ENCODE results near the gene COL6A1. TPM values are rescaled to one million over a fixed set of nuclear protein-coding genes. Genes with fewer than 3 reads are reported as not detected.
A peak's percentile ranks its signal among the peaks of the same experiment; 100 is the strongest.

Gene COL6A1
- total and polyA plus RNA-seq, 5 donors = 112 to 192 (median 165) TPM

DNA sequence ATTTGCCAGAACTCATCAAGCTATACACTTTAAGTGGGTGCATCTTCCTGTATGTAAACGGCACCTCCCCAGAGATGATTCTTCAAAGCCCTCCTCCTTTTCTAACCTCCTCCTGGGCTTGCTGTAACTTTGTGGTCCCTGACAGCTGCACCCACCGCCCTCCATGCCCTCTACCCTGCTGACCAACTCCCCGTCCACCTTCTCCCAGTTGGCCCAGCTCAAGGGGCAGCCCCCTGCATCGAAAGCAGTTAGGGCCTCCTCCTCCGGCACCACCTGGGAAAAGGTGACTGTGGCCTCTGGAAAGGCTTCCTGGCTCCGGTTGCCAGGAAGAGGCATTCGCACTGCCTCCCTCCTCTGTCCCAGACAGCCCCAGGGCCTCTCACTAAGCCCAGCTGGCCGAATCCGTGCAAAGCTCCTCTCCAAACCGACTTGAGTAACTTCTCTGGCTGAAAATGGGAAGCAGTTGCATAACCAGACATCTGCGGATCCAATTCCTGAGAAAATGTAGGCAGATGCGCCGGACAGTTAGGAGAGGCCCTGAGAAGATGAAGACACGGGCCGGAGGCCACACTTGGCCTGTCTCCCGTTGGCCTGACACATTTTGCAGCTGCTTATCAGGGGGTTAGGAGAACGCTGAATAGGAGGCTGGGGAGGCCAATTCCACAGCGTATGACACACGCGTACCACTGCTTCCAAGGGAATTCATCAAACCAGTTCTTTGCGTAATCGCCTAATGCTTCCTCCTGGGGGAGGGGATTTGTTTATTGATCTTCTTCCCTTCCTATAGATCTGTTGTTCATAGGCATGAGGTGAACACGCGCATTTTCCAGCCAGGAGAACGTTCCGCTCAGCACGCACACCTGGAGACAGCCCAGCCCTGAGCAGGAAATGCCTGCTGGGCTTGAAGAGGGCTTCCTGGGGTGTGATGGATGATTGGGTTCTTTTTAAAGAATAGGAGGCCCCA lies 67.6 kb downstream of the COL6A1 start:
- DNase-seq (peak; percentile 92 to 95 (median 94)), ATAC-seq (peak; percentile 91 to 92)
- 41% methylated on average over 27 of the region's 27 CpGs for WGBS
- Histone ChIP-seq H3K4me1 (ENCODE audit: control insufficient read depth, insufficient read depth, low read length) (peaks cover 5% of the 10 kb centered on the region), H3K27ac (ENCODE audit: low read length) (peak overlapping the region; percentile 80), H3K27me3 (ENCODE audit: control insufficient read depth, insufficient read depth) (no peaks in the 10 kb centered on the region), H3K9me3 (ENCODE audit: control insufficient read depth, low read length) (no peaks in the 10 kb centered on the region), H3K4me3 (ENCODE audit: low read length) (no peak overlapping the region)
- intact Hi-C loops (cut with DNase I) = no loop called here

DNA sequence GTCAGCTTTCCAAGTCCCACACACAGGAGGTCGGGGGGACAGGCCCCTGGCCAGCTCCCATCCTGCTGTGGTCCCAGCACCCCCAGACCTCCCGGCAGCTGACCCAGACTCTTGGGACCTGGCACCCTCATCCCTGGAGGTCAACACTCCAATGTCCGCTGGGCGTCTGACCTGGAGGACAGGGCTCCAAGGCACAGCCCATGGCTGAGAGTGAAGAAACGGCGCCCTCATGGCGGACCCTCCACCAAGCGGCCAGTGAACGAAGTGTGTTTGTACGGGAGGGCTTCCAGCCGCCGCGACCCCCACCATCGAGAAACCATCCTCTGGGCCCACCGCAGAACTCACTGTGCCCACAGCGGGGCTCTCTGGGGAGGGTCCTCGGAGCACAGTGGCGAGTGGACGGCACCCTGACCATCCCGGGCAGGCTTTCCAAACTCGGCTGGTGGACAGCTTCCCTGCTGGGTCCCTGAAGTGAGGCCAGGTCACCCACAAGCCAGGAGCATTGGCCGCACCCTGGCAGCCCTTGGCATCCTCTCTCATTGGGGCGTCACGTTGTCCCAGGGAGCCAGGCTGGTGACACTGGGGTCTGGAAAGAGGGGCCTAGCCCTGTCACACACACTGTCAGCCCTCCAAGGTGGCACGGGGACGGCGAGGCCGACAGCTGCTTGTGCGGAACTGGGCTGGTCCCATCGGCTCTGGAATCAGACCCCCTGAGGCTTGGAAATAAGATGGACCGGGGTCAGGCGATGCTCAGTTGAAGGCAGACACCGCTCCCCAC lies 68.5 kb downstream of the COL6A1 start:
- H3K4me1 ChIP-seq (ENCODE audit: control insufficient read depth, insufficient read depth, low read length) = peaks cover 5% of the 10 kb centered on the region
- intact Hi-C loops (cut with DNase I) = no loop called here
- peak overlapping the region; percentile 80 for H3K27ac ChIP-seq (ENCODE audit: low read length)
- WGBS = 89% methylated on average over 33 of the region's 33 CpGs
- ATAC-seq = peak; percentile 16 to 25
- no peak overlapping the region for H3K4me3 ChIP-seq (ENCODE audit: low read length)
- H3K27me3 ChIP-seq (ENCODE audit: control insufficient read depth, insufficient read depth) = no peaks in the 10 kb centered on the region
- peak in 2 of 3 donors; percentile 56 to 69 for DNase-seq
- H3K9me3 ChIP-seq (ENCODE audit: control insufficient read depth, low read length) = no peaks in the 10 kb centered on the region

DNA sequence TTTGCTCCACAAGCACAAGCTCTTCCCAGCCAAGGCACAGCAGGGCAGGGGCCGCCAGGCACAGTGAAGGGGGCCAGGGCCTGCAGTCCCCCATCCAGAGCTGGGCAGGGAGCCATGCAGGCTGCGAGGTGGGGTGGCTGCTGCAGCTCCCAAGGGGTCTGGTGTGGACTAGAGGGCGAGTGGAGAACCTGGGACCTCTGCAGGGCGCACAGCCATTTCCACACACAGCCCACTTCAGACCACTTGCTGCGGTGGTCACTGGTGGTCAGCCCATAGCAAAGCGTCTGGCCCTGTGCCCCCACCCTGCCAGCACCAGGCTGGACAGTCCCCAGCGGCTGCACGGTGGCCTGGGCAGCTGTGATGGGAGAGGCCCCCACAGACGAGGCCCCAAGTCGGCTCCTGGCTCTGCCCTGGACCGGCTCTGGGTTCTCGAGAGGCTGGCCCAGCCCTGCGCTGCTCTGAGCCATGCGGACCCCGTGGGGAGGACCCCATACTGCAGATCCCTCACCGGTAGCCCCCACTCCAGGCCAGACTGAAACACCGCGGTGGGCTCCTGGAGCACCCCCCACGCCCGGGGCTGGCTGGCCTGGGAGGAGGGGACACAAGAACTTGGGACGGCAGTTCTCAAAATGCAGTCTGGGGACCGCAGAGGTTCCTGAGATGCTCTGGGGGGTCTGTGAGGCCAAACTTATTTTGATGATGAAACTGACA lies 69.3 kb downstream of the COL6A1 start:
- no peaks in the 10 kb centered on the region for H3K27me3 ChIP-seq (ENCODE audit: control insufficient read depth, insufficient read depth)
- H3K9me3 ChIP-seq (ENCODE audit: control insufficient read depth, low read length) = no peaks in the 10 kb centered on the region
- intact Hi-C loops (cut with DNase I) = no loop called here
- peak in 2 of 3 donors; percentile 55 to 61 for DNase-seq
- H3K4me1 ChIP-seq (ENCODE audit: control insufficient read depth, insufficient read depth, low read length) = peaks cover 5% of the 10 kb centered on the region
- no peak overlapping the region for H3K27ac ChIP-seq (ENCODE audit: low read length)
- no peak for ATAC-seq
- WGBS = 87% methylated on average over 22 of the region's 22 CpGs
- no peak overlapping the region for H3K4me3 ChIP-seq (ENCODE audit: low read length)

DNA sequence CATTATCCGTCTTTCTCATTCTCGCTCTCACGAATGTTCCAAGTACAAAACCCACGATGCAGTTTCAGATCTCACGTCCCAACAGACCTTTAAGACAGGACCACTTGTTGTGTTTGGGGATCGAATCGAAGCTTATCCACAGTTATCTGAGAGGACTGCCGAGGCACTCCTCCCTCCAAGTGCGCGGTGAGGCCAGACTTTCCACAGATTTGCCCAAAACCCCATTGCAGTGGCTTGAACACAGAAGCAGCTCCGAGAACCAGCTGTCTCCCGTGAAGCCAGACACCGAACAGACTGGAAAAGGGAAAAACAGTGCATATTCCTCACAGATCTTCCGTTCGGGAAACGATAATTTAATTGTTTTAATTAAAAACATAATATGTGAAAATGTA lies 69.8 kb downstream of the COL6A1 start:
- Histone ChIP-seq H3K9me3 (ENCODE audit: control insufficient read depth, low read length) (no peaks in the 10 kb centered on the region), H3K4me1 (ENCODE audit: control insufficient read depth, insufficient read depth, low read length) (peaks cover 5% of the 10 kb centered on the region), H3K27me3 (ENCODE audit: control insufficient read depth, insufficient read depth) (no peaks in the 10 kb centered on the region), H3K27ac (ENCODE audit: low read length) (no peak overlapping the region), H3K4me3 (ENCODE audit: low read length) (no peak overlapping the region)
- 63% methylated on average over 16 of the region's 16 CpGs for WGBS
- no peak for ATAC-seq
- intact Hi-C loops (cut with DNase I) = no loop called here
- DNase-seq = no peak

DNA sequence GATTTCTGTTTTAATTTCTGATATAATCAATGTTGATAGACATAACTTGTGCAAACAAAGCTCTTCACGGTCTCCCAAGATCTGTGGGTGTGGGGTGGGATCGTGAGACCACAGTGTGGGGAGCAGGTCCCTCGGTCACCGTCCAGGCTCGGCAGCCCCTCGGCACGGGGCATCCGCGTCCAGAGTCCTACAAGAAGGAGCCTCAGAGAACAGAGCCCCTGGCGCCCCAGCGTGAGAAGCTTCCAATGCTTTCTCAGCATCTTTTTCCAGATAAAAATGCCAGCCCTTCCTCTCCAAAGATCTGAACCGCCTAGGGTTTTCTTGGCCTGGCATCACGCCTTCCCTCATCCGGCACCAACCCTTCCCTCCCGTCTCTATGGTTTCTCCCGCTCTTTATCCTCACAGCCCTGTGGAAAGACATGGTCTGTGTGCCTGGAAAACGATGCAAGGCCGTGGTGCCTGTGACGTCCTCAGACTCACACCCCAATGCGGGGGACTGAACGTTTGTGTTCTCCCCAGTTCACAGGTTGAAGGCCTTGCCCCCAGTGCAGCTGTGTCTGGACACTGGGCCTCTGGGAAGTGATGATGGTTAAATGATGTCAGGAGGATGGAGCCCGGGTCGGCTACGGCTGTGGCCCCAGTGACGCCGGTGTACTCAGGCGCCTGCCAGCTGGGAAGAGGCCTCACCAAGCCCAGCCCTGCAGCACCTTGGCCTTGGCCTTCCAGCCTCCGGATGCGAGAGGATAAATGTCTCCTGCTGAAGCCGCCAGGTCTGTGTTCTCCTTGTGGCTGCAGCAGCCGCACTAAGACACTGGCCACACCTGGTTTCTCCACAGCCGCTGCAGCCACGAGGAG lies 70.5 kb downstream of the COL6A1 start:
- intact Hi-C loops (cut with DNase I) = no loop called here
- H3K27ac ChIP-seq (ENCODE audit: low read length) = no peak overlapping the region

DNA sequence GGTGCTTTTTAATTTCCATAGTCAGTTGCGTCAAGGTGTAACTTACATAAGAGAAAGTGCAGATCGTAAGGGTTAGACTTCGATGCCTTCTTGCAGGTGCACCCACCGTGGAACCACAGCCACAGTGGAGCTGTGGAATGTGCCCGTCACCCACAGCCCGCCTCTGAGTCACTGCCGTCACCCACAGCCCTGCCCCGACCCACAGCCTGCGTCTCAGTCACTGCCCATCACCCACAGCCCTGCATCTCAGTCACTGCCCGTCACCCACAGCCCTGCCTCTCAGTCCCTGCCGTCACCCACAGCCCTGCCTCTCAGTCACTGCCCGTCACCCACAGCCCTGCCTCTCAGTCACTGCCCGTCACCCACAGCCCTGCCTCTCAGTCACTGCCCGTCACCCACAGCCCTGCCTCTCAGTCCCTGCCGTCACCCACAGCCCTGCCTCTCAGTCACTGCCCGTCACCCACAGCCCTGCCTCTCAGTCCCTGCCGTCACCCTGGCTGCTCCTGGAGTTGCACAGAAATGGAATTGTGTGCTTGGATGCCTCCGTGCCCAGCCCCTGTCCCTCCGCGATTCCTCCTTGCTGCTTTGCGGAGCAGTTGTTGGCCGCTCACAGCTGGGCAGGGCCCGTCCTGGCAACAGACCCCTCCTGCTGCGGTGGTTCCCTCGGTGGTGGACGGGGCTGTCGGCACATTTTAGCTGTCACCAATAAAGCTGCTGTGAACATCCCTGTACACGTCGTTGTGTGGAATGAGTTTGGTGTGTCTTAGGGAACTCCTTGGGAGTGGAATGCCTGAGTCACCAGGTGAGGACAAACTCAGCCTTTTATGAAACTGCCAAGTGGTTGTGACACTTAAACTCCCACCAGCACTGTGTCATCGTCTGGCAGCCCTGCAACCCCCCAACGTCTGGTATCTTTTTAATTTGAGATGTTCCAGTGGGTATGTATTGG lies 71.4 kb downstream of the COL6A1 start:
- no peak for ATAC-seq

More for the DNA sequence above, 70.5 kb downstream of the COL6A1 start:
- ATAC-seq = no peak
- Histone ChIP-seq H3K4me1 (ENCODE audit: control insufficient read depth, insufficient read depth, low read length) (peaks cover 5% of the 10 kb centered on the region), H3K4me3 (ENCODE audit: low read length) (no peak overlapping the region), H3K9me3 (ENCODE audit: control insufficient read depth, low read length) (no peaks in the 10 kb centered on the region), H3K27me3 (ENCODE audit: control insufficient read depth, insufficient read depth) (no peaks in the 10 kb centered on the region)
- DNase-seq = peak in 1 of 3 donors; percentile 52
- 87% methylated on average over 33 of the region's 33 CpGs for WGBS

DNA sequence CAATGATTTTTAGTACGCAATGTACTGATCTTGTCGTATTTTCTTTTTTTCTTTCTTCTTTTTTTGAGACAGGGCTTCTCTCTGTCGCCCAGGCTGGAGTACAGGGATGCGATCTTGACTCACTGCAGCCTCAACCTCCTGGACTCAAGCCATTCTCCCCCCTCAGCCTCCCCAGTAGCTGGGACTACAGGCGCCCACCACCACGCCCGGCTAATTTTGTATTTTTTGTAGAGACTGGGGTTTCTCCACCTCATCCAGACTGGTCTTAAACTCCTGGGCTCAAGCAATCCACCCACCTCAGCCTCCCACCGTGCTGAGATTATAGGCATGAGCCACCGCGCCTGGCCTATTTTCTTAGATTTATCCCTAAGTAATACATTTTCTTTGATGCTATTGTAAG lies 72.5 kb downstream of the COL6A1 start:
- peaks cover 3% of the 10 kb centered on the region for H3K4me1 ChIP-seq (ENCODE audit: control insufficient read depth, insufficient read depth, low read length)
- H3K27ac ChIP-seq (ENCODE audit: low read length) = no peak overlapping the region
- no peak for DNase-seq
- no peak overlapping the region for H3K4me3 ChIP-seq (ENCODE audit: low read length)
- H3K9me3 ChIP-seq (ENCODE audit: control insufficient read depth, low read length) = no peaks in the 10 kb centered on the region
- intact Hi-C loops (cut with DNase I) = no loop called here
- no peak for ATAC-seq
- no peaks in the 10 kb centered on the region for H3K27me3 ChIP-seq (ENCODE audit: control insufficient read depth, insufficient read depth)
- 93% methylated on average over 10 of the region's 10 CpGs for WGBS

More for the DNA sequence above, 71.4 kb downstream of the COL6A1 start:
- Histone ChIP-seq H3K4me3 (ENCODE audit: low read length) (no peak overlapping the region), H3K9me3 (ENCODE audit: control insufficient read depth, low read length) (no peaks in the 10 kb centered on the region), H3K27me3 (ENCODE audit: control insufficient read depth, insufficient read depth) (no peaks in the 10 kb centered on the region), H3K27ac (ENCODE audit: low read length) (no peak overlapping the region), H3K4me1 (ENCODE audit: control insufficient read depth, insufficient read depth, low read length) (peaks cover 5% of the 10 kb centered on the region)
- WGBS = 72% methylated on average over 31 of the region's 31 CpGs
- DNase-seq = no peak
- intact Hi-C loops (cut with DNase I) = no loop called here

DNA sequence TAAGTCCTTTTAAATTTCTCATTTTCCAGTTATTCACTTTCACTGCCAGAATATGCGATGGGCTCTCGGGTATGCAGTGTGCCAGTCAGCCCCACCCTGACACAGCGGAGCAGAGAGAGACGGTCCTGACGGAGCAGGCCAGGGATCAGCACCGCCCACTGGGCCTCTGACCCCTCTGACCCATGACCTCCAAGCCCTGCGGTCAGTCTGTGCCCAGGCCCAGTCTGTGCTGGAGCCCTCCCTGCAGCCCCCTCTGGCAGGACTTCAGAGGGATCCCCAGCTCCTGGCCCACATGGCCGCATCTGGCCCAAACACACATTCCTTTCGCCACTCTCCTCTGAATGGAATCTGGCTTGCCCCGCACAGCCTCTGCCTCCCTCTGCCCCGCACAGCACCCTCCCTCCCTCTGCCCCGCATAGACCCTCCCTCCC lies 72.9 kb downstream of the COL6A1 start:
- no peak overlapping the region for H3K27ac ChIP-seq (ENCODE audit: low read length)
- no peaks in the 10 kb centered on the region for H3K9me3 ChIP-seq (ENCODE audit: control insufficient read depth, low read length)
- peak in 2 of 3 donors; percentile 57 to 68 for DNase-seq
- intact Hi-C loops (cut with DNase I) = no loop called here
- WGBS = 53% methylated on average over 12 of the region's 12 CpGs
- H3K27me3 ChIP-seq (ENCODE audit: control insufficient read depth, insufficient read depth) = no peaks in the 10 kb centered on the region
- H3K4me1 ChIP-seq (ENCODE audit: control insufficient read depth, insufficient read depth, low read length) = peaks cover 2% of the 10 kb centered on the region
- peak; percentile 2 to 14 for ATAC-seq
- H3K4me3 ChIP-seq (ENCODE audit: low read length) = no peak overlapping the region

Measured in right cardiac atrium (tissue), 5 donors.